H1 (cell line): Measurements from ENCODE around the gene CFAP20. TPM values are rescaled to one million over a fixed set of nuclear protein-coding genes. Genes with fewer than 3 reads are reported as not detected.

Source experiments
- CTCF ChIA-PET: fragments of 300-600 bp; sonication (Branson Sonifier 250); formaldehyde crosslinking; loops from one replicate; lab custom pipeline; 2021; ENCODE audit not compliant: partially characterized antibody; lab: Charles Lee
- POLR2A ChIA-PET: fragments of 300-600 bp; sonication (Branson Sonifier 250); formaldehyde crosslinking; loops from one replicate; lab custom pipeline; 2021; ENCODE audit warnings: inconsistent platforms; ENCODE audit not compliant: partially characterized antibody; lab: Charles Lee
- DNase-seq, 2 experiments: peaks; one replicate each; pipeline versions ENCODE4 v3.0.0 to v3.0.0-alpha.2; 2010 to 2022; ENCODE audit warnings: low spot score in 2 of 2, low read depth in 1 of 2, mixed read lengths in 1 of 2
- FAIRE-seq: peaks from 2 replicates; lab custom pipeline; 2011; peaks lifted over from hg19 to GRCh38; lab: Jason Lieb, UNC
- H2AFZ ChIP-seq: 2 replicates; pipeline ENCODE4 v1.8.1; 2012; ENCODE audit warnings: low read length, inconsistent platforms
- H2AK5ac ChIP-seq: 2 replicates; pipeline ENCODE4 v1.6.1; 2013; ENCODE audit warnings: low read depth, low read length
- H2BK120ac ChIP-seq: replicated peaks from 2 replicates; pipeline ENCODE3; 2013; ENCODE audit warnings: low read depth, low read length, inconsistent platforms
- H2BK12ac ChIP-seq: 2 replicates; pipeline ENCODE4 v1.6.1; 2013; ENCODE audit warnings: low read depth, low read length
- H2BK15ac ChIP-seq: 2 replicates; pipeline ENCODE4 v1.6.1; 2013; ENCODE audit warnings: low read length
- H2BK20ac ChIP-seq: 2 replicates; pipeline ENCODE4 v1.6.1; 2013; ENCODE audit warnings: low read length
- H2BK5ac ChIP-seq: 2 replicates; pipeline ENCODE4 v1.6.1; 2013; ENCODE audit warnings: low read depth, low read length
- H3K14ac ChIP-seq: 2 replicates; pipeline ENCODE4 v1.6.1; 2013; ENCODE audit warnings: inconsistent platforms; ENCODE audit not compliant: insufficient read length
- H3K18ac ChIP-seq: 2 replicates; pipeline ENCODE4 v1.6.1; 2013; ENCODE audit warnings: low read length; ENCODE audit errors: extremely low read depth
- H3K23ac ChIP-seq: 2 replicates; pipeline ENCODE4 v1.6.1; 2013; ENCODE audit warnings: inconsistent platforms; ENCODE audit not compliant: insufficient read length
- H3K23me2 ChIP-seq: 2 replicates; pipeline ENCODE4 v1.6.1; 2013; ENCODE audit warnings: low read depth, low read length
- H3K27ac ChIP-seq: 2 replicates; pipeline ENCODE4 v1.6.1; 2011; ENCODE audit warnings: low read depth, low read length, inconsistent platforms
- H3K27me3 ChIP-seq, 4 experiments: replicated peaks in 1 of 4; 1 replicate in 1 of 4; 2 replicates in 3 of 4; pipeline versions ENCODE4 v1.6.1 to v1.8.1; 2011 to 2013; ENCODE audit warnings: low read length in 3 of 4, mild to moderate bottlenecking in 3 of 4, inconsistent platforms in 2 of 4, mixed read lengths in 2 of 4, moderate library complexity in 1 of 4; ENCODE audit not compliant: control insufficient read depth in 3 of 4, insufficient read depth in 3 of 4; ENCODE audit errors: extremely low read depth in 1 of 4
- H3K36me3 ChIP-seq, 4 experiments: 2 replicates each; pipeline versions ENCODE4 v1.6.1 to v1.8.1; 2011 to 2013; ENCODE audit warnings: mild to moderate bottlenecking in 4 of 4, low read length in 3 of 4, moderate library complexity in 2 of 4, control low read depth in 1 of 4, inconsistent platforms in 1 of 4; ENCODE audit not compliant: insufficient read depth in 4 of 4, control insufficient read depth in 2 of 4
- H3K4ac ChIP-seq: replicated peaks from 2 replicates; pipeline ENCODE3; 2013; ENCODE audit warnings: low read length, low read depth, mixed read lengths, inconsistent platforms; ENCODE audit not compliant: insufficient read length
- H3K4me1 ChIP-seq, 4 experiments: replicated peaks in 1 of 4; 1 replicate in 1 of 4; 2 replicates in 3 of 4; pipeline versions ENCODE4 v1.6.1 to v1.8.1; 2011 to 2013; ENCODE audit warnings: low read length in 3 of 4, inconsistent platforms in 2 of 4, mixed read lengths in 1 of 4; ENCODE audit not compliant: insufficient read depth in 4 of 4, control insufficient read depth in 3 of 4
- H3K4me2 ChIP-seq, 2 experiments: 2 replicates each; pipeline versions ENCODE4 v1.6.1 to v1.8.1; 2011 to 2013; ENCODE audit warnings: low read depth in 2 of 2, low read length in 2 of 2, control low read depth in 1 of 2, inconsistent platforms in 1 of 2, mild to moderate bottlenecking in 1 of 2; ENCODE audit not compliant: insufficient read depth in 1 of 2
- H3K4me3 ChIP-seq, 4 experiments: fragments of 200-600, 300-600 bp in 1 of 4; sonication (generic), shearing (Covaris generic), sonication (Bioruptor Twin) in 1 of 4; 2 replicates each; pipeline versions ENCODE4 v1.5.1 to v1.8.1; 2011 to 2016; ENCODE audit warnings: low read length in 4 of 4, low read depth in 3 of 4, control low read depth in 2 of 4, inconsistent platforms in 2 of 4, mild to moderate bottlenecking in 2 of 4, mixed read lengths in 1 of 4, moderate library complexity in 1 of 4; ENCODE audit not compliant: insufficient read depth in 2 of 4; ENCODE audit errors: extremely low read depth in 1 of 4
- H3K56ac ChIP-seq: replicated peaks from 2 replicates; pipeline ENCODE3; 2013; ENCODE audit warnings: low read depth, mild to moderate bottlenecking, mixed read lengths, low read length, inconsistent platforms; ENCODE audit not compliant: insufficient read length
- H3K79me1 ChIP-seq: 2 replicates; pipeline ENCODE4 v1.6.1; 2013; ENCODE audit warnings: low read depth, low read length, control low read depth
- H3K79me2 ChIP-seq, 2 experiments: 2 replicates each; pipeline versions ENCODE4 v1.6.1 to v1.8.1; 2012 to 2013; ENCODE audit warnings: low read length in 2 of 2, mild to moderate bottlenecking in 2 of 2, inconsistent platforms in 1 of 2; ENCODE audit not compliant: insufficient read depth in 2 of 2, control insufficient read depth in 1 of 2
- H3K9ac ChIP-seq, 4 experiments: replicated peaks in 1 of 4; 1 replicate in 1 of 4; 2 replicates in 3 of 4; pipeline versions ENCODE4 v1.6.1 to v1.8.1; 2011 to 2013; ENCODE audit warnings: low read depth in 3 of 4, low read length in 3 of 4, control low read depth in 2 of 4, mild to moderate bottlenecking in 2 of 4, moderate library complexity in 2 of 4, inconsistent platforms in 1 of 4; ENCODE audit errors: extremely low read depth in 1 of 4
- H3K9me3 ChIP-seq, 2 experiments: 2 replicates each; pipeline versions ENCODE4 v1.6.1 to v1.8.1; 2012 to 2013; ENCODE audit warnings: mild to moderate bottlenecking in 2 of 2, moderate library complexity in 2 of 2, control low read depth in 1 of 2, inconsistent platforms in 1 of 2, low read depth in 1 of 2, low read length in 1 of 2, mixed read lengths in 1 of 2; ENCODE audit not compliant: insufficient read depth in 2 of 2
- H4K20me1 ChIP-seq, 2 experiments: replicated peaks in 1 of 2; 2 replicates each; pipeline versions ENCODE3 to v1.8.1; 2011 to 2013; ENCODE audit warnings: inconsistent platforms in 2 of 2, low read length in 2 of 2, mild to moderate bottlenecking in 1 of 2; ENCODE audit not compliant: insufficient read depth in 2 of 2, control insufficient read depth in 1 of 2
- H4K5ac ChIP-seq: 2 replicates; pipeline ENCODE4 v1.6.1; 2013; ENCODE audit warnings: low read length, low read depth, mixed read lengths, inconsistent platforms; ENCODE audit not compliant: insufficient read length
- H4K8ac ChIP-seq: 2 replicates; pipeline ENCODE4 v1.8.0; 2013; ENCODE audit warnings: mild to moderate bottlenecking, moderate library complexity, low read length, inconsistent platforms; ENCODE audit not compliant: insufficient read depth; ENCODE audit errors: extremely low read depth
- H4K91ac ChIP-seq: replicated peaks from 2 replicates; pipeline ENCODE3; 2013; ENCODE audit warnings: low read length, mixed read lengths, inconsistent platforms; ENCODE audit not compliant: insufficient read length
- ATF2 ChIP-seq: IDR thresholded peaks from 2 replicates; pipeline ENCODE4 v1.6.1; 2012; ENCODE audit warnings: low read length, inconsistent platforms
- BRCA1 ChIP-seq: IDR thresholded peaks from 2 replicates; pipeline ENCODE4 v1.6.1; 2012; ENCODE audit warnings: low read depth, low read length, improper control_type of control experiment
- GTF2F1 ChIP-seq: IDR thresholded peaks from 2 replicates; pipeline ENCODE4 v1.6.1; 2012; ENCODE audit warnings: low read depth, low read length, improper control_type of control experiment, borderline replicate concordance
- MAX ChIP-seq: IDR thresholded peaks from 2 replicates; pipeline ENCODE4 v1.6.1; 2012; ENCODE audit warnings: inconsistent platforms
- POLR2AphosphoS5 ChIP-seq: IDR thresholded peaks from 2 replicates; pipeline ENCODE4 v1.6.1; 2011; ENCODE audit warnings: low read depth, low read length
- RAD21 ChIP-seq, 2 experiments: IDR thresholded peaks in 1 of 2; conservative IDR thresholded peaks in 1 of 2; 2 replicates each; pipeline ENCODE4 v1.6.1; 2011; ENCODE audit warnings: low read depth in 2 of 2, low read length in 2 of 2, improper control_type of control experiment in 1 of 2, inconsistent platforms in 1 of 2, mild to moderate bottlenecking in 1 of 2, moderate library complexity in 1 of 2
- SP4 ChIP-seq: IDR thresholded peaks from 2 replicates; pipeline ENCODE4 v1.6.1; 2012; ENCODE audit warnings: low read length, inconsistent platforms
- TBP ChIP-seq: IDR thresholded peaks from 2 replicates; pipeline ENCODE4 v1.6.1; 2011; ENCODE audit warnings: low read depth, low read length, improper control_type of control experiment
- whole genome bisulfite sequencing, 2 experiments: shearing (Covaris generic) in 1 of 2; methylation state at CpG; one replicate each; pipeline versions ENCODE4 v1.1.6 to v1.1.7; 2013 to 2015; ENCODE audit warnings: low lambda C conversion rate in 2 of 2, mixed read lengths in 2 of 2, inconsistent platforms in 1 of 2, low coverage in 1 of 2, missing lambda C conversion rate in 1 of 2; ENCODE audit not compliant: insufficient replicate concordance in 2 of 2, insufficient coverage in 1 of 2, insufficient read length in 1 of 2; ENCODE audit errors: extremely low coverage in 1 of 2, missing lambda C conversion rate in 1 of 2; 5-methylcytosine and 5-hydroxymethylcytosine counted together
- polyA plus RNA-seq, 7 experiments: library from polyadenylated mRNA; depleted of rRNA in 3 of 7; stranded (reverse) in 5 of 7; unstranded in 2 of 7; fragments of >200 nt in 5 of 7; fragments of 200-250 nt in 2 of 7; gene quantifications; 1 replicate in 5 of 7; 2 replicates in 1 of 7; 4 replicates in 1 of 7; pipeline versions ENCODE4 v1.2.1 to v1.2.3, GENCODE V29; 2011 to 2013; ENCODE audit warnings: missing spikeins in 2 of 7, mixed read lengths in 2 of 7
- total RNA-seq: library from RNA; stranded (reverse); fragmentation: NEBNext Ultra II Directional; extraction: Animal tissue kit (Norgen Biotek cat#: 25700); gene quantifications from 2 replicates; pipeline ENCODE4 v1.2.1, GENCODE V29; 2021

The CFAP20 gene
- total and polyA plus RNA-seq, 2 of the 8 experiments (the other 6 are each of a cell fraction or from before 2014, with no cell fraction given): 45.6 to 65.4 TPM

- no peak overlapping the region for H3K14ac ChIP-seq
- ChIA-PET POLR2A (interaction anchor here (1.4 to 4.7 kb wide), 3 partner anchors 11 to 19 kb away, joined by 4 to 27 read pairs (median 5); partner anchors contain the start of gene CFAP20), CTCF (interaction anchor here (0.7 to 18.9 kb wide), 12 partner anchors 8 to 100 kb away, joined by 3 to 235 read pairs (median 4); partner anchors contain the start of gene MMP15)
- no peaks in the 10 kb centered on the region for H4K20me1 ChIP-seq
- H3K36me3 ChIP-seq: peaks cover 14 to 29% (median 21%) of the 10 kb centered on the region in 4 experiments
- no peak overlapping the region for H3K18ac ChIP-seq
- H3K23ac ChIP-seq: no peak overlapping the region
- peak overlapping the region; percentile 16 to 19; a peak in 2 of 4 replicates for H3K4me2 ChIP-seq
- peaks cover 9 to 24% (median 21%) of the 10 kb centered on the region in 4 experiments for H3K4me1 ChIP-seq
- no peak for FAIRE-seq
- H4K5ac ChIP-seq: no peak overlapping the region
- no peak overlapping the region for H4K91ac ChIP-seq
- no peak overlapping the region; the same call in 1 of the 2 replicates for H2BK15ac ChIP-seq
- H3K79me1 ChIP-seq: no peaks in the 10 kb centered on the region
- H3K4me3 ChIP-seq: no peak overlapping the region
- peak overlapping the region; percentile 11 for H3K4ac ChIP-seq
- no peak for DNase-seq
- H3K56ac ChIP-seq: no peak overlapping the region
- peak overlapping the region; percentile 53 for H2BK5ac ChIP-seq
- TF ChIP-seq RAD21 (IDR thresholded peaks at IDR 0.05 in 1 of 2, conservative IDR thresholded peaks at IDR 0.05 in 1 of 2; ENCODE audit: low read depth in 2 of 2, low read length in 2 of 2): peak in 1 of 2 experiments; percentile 27; a peak in 1 of 4 replicates
- no peak for TF ChIP-seq SP4
- no peak for TF ChIP-seq MAX
- TF ChIP-seq GTF2F1: no peak
- TF ChIP-seq TBP: no peak
- TF ChIP-seq ATF2: peak; percentile 44; the same call in 1 of the 2 replicates
- no peak for TF ChIP-seq POLR2AphosphoS5
- TF ChIP-seq BRCA1: no peak
- no peaks in the 10 kb centered on the region for H3K9me3 ChIP-seq
- H3K27ac ChIP-seq: no peak overlapping the region
- H3K9ac ChIP-seq: peak overlapping the region in 1 of 4 experiments; percentile 28; a peak in 1 of 7 replicates
- H2AFZ ChIP-seq: no peak overlapping the region
- no peak overlapping the region for H2BK120ac ChIP-seq
- WGBS, 2 experiments: 63% methylated on average over 12 of the region's 12 CpGs; no CpG with 5 or more reads in 1 of the 2 experiments
- H4K8ac ChIP-seq: no peak overlapping the region
- 0 out of 2 replicates have a peak overlapping the region, but pooled peaks have one; percentile 5 for H2BK12ac ChIP-seq
- H2AK5ac ChIP-seq: no peak overlapping the region
- H2BK20ac ChIP-seq: 0 out of 2 replicates have a peak overlapping the region, but pooled peaks have one; percentile 27
- H3K23me2 ChIP-seq: no peaks in the 10 kb centered on the region
- no peaks in the 10 kb centered on the region for H3K27me3 ChIP-seq
- H3K79me2 ChIP-seq: no peaks in the 10 kb centered on the region
These were observed 18.4 kb downstream of the CFAP20 start for GRCh38 chr16:58110571-58111301.
